Measurements from ENCODE around the gene TXNRD1.

DNA sequence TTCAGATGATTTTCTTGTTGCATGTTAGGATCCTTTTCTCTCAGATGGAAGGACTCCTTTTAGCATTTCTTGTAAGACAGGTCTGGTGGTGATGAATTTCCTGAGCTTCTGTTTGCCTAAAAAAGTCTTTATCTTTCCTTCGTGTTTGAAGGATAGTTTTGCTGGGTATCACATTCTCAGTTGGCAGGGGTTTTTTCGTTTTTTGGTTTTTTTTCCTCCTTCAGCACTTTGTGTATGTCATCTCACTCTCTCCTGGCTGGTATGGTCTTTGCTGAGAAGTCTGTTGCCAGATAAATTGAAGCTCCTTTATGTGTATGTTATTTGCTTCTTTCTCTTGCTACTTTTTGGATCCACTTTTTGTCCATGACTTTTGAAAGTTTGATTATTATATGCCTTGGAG lies 15.6 kb upstream of the TXNRD1 start:
- TF ChIP-seq POLR2A (IDR thresholded peaks at IDR 0.05), result no peak
- TF ChIP-seq CTCF (IDR thresholded peaks at IDR 0.05), result no peak
